ENCODE results near the gene KDM5A. TPM values are rescaled to one million over a fixed set of nuclear protein-coding genes. Genes with fewer than 3 reads are reported as not detected.

KDM5A gene
- polyA plus RNA-seq, 1 donor from 2014 or later: 11.2 TPM

DNA sequence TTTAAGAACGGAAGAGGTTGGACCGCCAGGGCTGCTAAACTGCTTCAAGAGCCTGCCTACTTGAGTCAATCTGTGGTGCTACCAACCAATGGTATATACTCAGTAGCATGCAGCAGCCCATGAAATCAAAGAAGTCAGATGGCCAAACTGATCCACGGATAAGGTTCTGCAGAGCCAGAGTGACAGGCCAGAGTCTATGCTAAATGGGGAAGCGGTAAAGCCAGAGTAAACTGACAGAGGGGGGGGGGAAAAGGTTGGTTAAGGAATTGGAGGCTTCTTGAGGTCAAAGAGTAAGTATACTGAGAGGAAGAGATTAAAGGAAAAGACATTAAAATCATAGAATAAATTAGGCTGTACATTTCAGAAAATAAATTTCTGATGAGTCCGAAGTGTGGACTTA lies 111.1 kb downstream of the KDM5A start:
- no peak for TF ChIP-seq MXI1 (conservative IDR thresholded peaks at IDR 0.05; ENCODE audit: poor library complexity, severe bottlenecking)
- no peak for TF ChIP-seq EP300 (conservative IDR thresholded peaks at IDR 0.05; ENCODE audit: poor library complexity, severe bottlenecking)
- no peak for TF ChIP-seq POLR2AphosphoS5 (IDR thresholded peaks at IDR 0.05)
- no peak for TF ChIP-seq SMC3 (conservative IDR thresholded peaks at IDR 0.05; ENCODE audit: poor library complexity)
- TF ChIP-seq RAD21 (conservative IDR thresholded peaks at IDR 0.05): no peak
- no peak for TF ChIP-seq EZH2 (IDR thresholded peaks at IDR 0.05; ENCODE audit: borderline replicate concordance, insufficient read depth, low read length, poor library complexity, severe bottlenecking)
- TF ChIP-seq REST (IDR thresholded peaks at IDR 0.05; ENCODE audit: borderline replicate concordance): no peak
- TF ChIP-seq TAF1 (IDR thresholded peaks at IDR 0.05; ENCODE audit: low read depth): no peak
- no peak for TF ChIP-seq CTCF (IDR thresholded peaks at IDR 0.05; ENCODE audit: poor library complexity, severe bottlenecking)
- no peaks in the 10 kb centered on the region for H3F3A ChIP-seq (ENCODE audit: insufficient read depth, low read length, poor library complexity, severe bottlenecking)
- no peak overlapping the region for H3K4me3 ChIP-seq (ENCODE audit: low read length)
- H3K9me3 ChIP-seq (ENCODE audit: low read length): no peaks in the 10 kb centered on the region
- no peaks in the 10 kb centered on the region for H3K27me3 ChIP-seq (ENCODE audit: insufficient read depth, low read depth, low read length)
- H3K4me2 ChIP-seq (ENCODE audit: low read length): no peak overlapping the region
- H2AFZ ChIP-seq (ENCODE audit: low read depth, low read length): no peak overlapping the region
- no peak overlapping the region for H3K9ac ChIP-seq (ENCODE audit: low read length)
- no peaks in the 10 kb centered on the region for H3K79me2 ChIP-seq (replicated peaks; ENCODE audit: insufficient read depth, low read length)
- H4K20me1 ChIP-seq (ENCODE audit: insufficient read depth): no peaks in the 10 kb centered on the region
- H3K27ac ChIP-seq (ENCODE audit: low read length): no peak overlapping the region
- no peaks in the 10 kb centered on the region for H3K36me3 ChIP-seq (ENCODE audit: insufficient read depth, low read length)
- H3K9me2 ChIP-seq (ENCODE audit: insufficient read depth, low read length): no peaks in the 10 kb centered on the region

DNA sequence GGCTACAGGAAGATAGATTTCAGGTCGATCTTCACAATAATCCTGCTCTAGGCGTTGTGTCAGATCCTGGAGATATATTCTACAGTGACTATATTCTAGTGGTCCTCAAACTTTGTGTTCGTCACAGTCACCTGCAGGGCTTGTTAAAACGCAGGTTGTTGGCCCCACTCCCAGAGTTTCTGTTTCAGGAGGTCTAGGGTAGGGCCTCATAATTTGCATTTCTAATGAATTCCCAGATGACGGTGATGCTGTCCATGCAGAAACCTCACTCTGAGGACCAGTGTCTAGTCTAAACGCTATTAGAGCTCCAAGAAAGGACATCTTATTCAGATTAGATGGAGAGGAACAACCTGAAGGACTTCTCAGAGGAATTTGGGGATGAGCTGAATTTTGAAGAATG lies 113.3 kb downstream of the KDM5A start:
- Histone ChIP-seq H3K4me2 (ENCODE audit: low read length) (no peak overlapping the region), H3K27me3 (ENCODE audit: insufficient read depth, low read depth, low read length) (no peaks in the 10 kb centered on the region), H3K27ac (ENCODE audit: low read length) (no peak overlapping the region), H3K9me3 (ENCODE audit: low read length) (no peaks in the 10 kb centered on the region), H3F3A (ENCODE audit: insufficient read depth, low read length, poor library complexity, severe bottlenecking) (no peaks in the 10 kb centered on the region), H3K9me2 (ENCODE audit: insufficient read depth, low read length) (no peaks in the 10 kb centered on the region), H3K4me3 (ENCODE audit: low read length) (no peak overlapping the region), H4K20me1 (ENCODE audit: insufficient read depth) (no peaks in the 10 kb centered on the region), H3K36me3 (ENCODE audit: insufficient read depth, low read length) (no peaks in the 10 kb centered on the region), H3K9ac (ENCODE audit: low read length) (no peak overlapping the region), H3K79me2 (replicated peaks; ENCODE audit: insufficient read depth, low read length) (no peaks in the 10 kb centered on the region), H2AFZ (ENCODE audit: low read depth, low read length) (no peak overlapping the region)
- TF ChIP-seq RAD21 (conservative IDR thresholded peaks at IDR 0.05): no peak
- no peak for TF ChIP-seq CTCF (IDR thresholded peaks at IDR 0.05; ENCODE audit: poor library complexity, severe bottlenecking)
- no peak for TF ChIP-seq EZH2 (IDR thresholded peaks at IDR 0.05; ENCODE audit: borderline replicate concordance, insufficient read depth, low read length, poor library complexity, severe bottlenecking)
- TF ChIP-seq TAF1 (IDR thresholded peaks at IDR 0.05; ENCODE audit: low read depth): no peak
- no peak for TF ChIP-seq POLR2AphosphoS5 (IDR thresholded peaks at IDR 0.05)
- no peak for TF ChIP-seq SMC3 (conservative IDR thresholded peaks at IDR 0.05; ENCODE audit: poor library complexity)
